Epidermal melanocyte (primary cell): Measurements from ENCODE around the gene PFDN4.

ENCODE experiments used
- DNase-seq: peaks from one replicate; pipeline ENCODE4 v3.0.0; 2011; ENCODE audit warnings: low spot score; ENCODE audit not compliant: insufficient read length

PFDN4 gene

DNA sequence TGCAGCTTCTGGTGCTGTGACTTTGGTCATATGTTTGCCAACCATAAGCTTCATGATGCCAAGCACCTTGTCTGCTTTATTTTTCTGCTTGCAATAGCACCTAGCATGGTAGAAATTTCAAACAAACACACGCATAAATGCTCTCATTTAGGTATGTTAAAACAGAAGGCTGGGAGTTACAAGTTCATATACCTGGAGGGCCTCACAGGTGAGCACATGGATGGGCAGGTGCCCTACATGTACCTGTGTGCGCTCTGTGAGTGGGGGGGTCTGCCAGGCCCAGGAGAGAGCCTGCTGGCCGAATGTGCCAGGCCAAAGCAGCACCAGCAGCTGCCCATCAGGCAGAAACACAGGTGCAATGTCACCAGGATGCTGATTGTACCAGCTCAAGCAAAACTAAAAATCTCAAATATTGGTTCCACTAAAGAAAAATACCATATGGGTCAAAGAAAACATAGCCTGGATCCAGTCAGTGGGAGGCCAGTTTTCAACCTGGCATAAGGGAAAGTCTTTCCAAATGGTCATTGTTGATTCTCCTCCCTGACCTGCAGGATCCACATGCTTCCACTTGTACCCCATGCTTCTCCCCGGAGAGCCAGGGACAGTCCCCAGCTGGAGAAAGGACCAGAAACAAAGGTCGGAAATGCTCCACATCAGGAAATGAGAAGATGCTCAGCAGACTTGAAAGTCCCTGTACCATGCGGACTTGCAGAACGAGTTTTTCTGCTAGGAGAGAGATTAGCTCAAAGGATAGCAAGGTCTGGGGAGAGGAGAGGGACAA lies 7.2 kb upstream of the PFDN4 start:
- DNase-seq, result no peak

DNA sequence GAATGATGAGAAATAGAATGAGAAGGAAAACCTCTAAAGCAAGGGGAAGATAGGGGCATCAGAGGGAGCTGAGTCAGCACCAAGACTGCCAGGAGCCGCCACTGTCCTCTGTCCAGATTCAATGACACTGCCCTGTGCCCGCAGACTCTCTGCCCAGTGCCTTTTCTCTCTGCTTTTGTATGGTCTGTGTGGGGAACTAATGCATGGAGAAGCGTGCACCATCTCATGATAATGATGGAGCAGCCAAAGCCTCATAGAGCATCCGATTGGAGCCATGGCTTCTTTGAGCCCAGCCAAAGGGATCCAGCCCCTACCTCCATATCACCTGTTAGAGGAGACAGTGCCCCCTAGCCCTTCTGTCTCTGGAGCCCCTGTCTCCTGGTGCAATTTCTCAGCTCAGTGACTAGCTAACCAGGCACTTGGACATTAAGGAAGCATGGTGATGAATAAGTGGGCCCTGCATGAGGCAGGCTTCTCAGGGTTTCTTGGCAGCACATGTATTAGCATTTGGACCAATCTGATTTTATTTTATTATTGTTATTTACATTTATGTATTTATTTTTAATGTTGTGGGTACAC lies 6.5 kb upstream of the PFDN4 start:
- DNase-seq, result no peak

DNA sequence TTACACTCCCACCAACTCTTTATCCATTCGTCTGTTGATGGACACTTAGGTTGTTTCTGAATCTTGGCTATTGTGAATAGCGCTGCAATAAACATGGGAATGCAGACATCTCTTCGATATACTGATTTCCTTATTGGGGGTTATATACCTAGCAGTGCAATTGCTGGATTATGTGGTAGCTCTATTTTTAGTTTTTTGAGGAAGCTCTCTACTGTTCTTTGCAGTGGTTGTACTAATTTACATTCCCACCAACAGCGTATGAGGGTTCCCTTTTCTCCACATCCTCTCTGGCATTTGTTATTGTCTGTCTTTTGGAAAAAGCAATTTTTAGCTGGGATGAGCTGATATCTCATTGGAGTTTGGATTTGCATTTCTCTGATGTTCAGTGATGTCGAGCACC lies 4.6 kb upstream of the PFDN4 start:
- DNase-seq, result no peak

DNA sequence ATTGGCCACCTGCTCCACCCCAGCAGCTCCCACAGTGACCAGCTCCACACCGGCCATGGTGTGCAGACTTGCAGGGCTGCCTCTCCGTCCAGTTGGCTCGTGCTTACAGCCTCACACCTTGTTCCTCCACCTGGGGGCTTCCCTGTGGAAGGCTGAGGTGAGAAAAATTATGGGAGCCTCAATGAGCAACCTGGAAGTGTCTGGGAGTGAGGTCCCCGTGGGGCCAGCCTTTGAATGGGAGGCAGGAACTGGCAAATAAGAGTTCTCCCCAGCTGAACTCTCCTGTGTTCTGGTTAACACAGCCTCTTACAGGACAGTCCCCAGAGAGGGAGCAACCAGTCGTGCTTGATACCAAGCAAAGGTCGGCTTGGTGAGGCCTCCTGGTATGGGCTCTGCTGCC lies 3.8 kb upstream of the PFDN4 start:
- DNase-seq, result no peak

DNA sequence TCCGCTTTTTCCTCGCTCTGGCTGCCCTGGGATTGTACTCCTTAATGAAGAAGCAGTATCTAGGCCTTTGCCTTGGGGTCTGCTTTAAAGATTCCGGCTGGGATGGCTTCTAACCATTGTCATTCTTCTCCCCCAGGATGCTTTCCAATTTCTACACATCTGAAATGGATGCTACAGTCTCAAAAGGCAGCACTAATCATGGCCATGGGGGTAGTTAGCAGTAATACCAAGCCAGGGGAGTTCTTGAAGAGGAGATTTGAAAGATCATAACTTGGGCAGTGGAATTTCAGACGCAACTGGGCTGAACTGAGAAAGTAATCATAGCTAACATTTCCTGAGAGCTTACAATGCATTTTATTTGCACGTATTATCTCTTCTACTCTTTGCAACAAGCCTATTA lies 3.4 kb upstream of the PFDN4 start:
- no peak for DNase-seq

DNA sequence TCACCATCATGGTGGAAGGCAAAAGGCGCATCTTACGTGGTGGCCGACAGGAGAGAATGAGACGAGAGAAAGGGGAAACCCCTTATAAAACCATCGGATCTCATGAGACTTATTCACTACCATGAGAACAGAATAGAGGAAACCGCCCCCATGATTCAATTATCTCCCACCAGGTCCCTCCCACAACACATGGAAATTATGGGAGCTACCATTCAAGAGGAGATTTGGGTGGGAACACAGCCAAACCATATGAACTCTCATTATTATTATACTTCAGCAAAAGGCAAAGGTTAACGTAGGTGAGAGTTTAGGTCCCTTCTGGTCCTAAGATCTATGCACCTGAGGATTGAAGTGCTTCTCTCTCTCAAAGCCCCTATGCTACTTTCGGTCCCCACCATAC lies 2.4 kb upstream of the PFDN4 start:
- DNase-seq, result no peak

DNA sequence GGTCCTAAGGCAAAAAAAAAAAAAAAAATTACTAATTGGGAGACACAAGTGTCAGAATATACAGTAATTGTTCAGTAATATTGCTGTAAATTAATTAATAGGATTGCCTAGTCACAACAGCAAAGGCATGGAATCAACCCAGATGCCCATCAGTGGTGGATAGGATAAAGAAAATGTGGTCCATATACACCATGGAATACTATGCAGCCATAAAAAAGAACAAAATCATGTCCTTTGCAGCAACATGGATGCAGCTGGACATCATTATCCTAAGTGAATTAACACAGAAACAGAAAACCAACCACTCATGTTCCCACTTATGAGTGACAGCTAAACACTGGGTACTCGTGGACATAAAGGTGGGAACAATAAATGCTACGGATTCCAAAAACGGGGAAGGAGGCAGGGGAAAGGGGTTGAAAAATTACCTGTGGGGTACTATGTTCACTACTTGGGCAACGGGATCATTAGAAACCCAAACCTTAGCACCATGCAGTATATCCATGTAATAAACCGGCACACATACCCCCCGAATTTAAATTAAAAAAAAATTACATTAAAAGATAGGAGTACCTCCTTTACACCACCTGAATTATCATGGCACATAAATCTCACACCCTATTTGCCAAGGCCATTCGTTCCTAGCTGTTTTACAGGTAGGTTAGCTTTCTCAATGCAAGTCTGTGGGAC lies 689 bp upstream of the PFDN4 start:
- no peak for DNase-seq

DNA sequence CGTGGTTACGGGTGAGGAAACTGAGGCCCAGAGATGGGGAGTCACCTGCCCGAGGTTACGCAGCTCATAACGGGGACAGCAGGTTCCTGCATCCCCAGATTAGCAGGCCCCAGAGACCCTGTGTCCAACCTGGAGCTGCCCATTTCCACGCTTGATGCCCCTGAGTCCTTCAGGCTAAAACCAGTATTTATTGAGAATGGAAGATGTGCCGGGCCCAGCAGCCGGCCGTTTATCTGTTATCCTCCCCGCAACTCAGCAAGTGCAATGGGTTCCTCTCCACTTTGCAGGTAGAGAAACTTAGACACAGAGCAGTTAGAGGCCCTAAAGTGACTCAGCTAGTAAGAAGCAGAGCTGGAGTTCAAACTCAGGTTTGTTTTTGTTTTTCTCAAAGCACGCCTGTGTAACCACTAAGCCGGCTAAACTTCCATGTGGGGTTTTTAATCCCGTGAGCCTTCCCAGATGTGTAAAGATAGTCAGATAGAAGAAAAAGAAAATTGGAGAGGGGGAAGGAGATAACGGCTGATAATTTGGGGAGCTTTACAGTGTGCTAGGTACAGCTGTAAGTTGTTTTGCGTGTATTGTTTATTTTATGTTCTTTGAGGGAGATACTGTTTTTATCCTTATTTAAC lies 775 bp downstream of the PFDN4 start:
- DNase-seq, result no peak

DNA sequence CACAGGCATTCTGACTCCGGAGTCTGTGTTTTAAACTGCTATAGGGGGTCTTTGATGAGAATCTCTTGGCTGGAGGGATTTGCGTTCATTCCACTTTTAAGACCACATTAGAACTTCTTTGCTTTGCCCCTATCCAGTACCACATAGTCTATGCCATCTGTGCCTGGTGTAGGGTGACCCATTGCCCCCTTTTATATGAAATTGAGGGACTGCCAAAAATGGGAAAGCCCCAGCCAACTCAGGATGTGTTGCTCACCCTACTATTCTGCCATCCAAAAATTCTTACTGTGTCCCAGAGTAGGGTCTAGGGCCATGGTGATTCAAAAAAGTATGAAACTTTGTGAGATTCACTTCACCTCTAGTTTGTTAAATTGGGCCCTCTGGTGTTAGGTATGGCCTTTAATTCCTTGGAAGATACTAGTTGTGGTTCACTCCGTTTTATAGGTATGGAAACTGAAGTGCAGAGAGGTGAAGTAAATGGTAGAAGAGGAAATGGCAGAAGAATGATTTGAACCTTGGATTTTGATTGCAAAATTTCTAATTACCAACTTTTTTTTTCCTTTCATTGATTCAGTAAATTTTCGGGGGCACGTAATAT lies 1.4 kb downstream of the PFDN4 start:
- no peak for DNase-seq

DNA sequence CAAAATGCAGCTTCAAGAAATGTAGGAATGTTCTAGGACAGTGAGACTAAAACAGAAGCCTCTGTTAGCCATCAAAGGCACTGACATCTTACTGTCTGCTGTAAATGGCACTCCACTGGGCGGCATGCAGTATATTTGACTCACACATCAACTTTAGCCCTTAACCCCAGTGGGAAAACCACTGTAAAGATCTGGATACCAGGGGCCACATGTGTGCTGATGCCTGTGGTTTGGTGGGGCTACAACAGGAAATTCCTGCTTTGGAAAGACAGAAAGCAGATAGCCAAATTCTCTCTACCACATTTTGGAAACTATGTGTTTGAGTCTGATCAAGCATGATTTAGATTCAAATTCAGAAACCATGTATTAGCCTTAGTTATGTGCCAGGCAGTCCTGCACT lies 4.3 kb downstream of the PFDN4 start:
- no peak for DNase-seq

DNA sequence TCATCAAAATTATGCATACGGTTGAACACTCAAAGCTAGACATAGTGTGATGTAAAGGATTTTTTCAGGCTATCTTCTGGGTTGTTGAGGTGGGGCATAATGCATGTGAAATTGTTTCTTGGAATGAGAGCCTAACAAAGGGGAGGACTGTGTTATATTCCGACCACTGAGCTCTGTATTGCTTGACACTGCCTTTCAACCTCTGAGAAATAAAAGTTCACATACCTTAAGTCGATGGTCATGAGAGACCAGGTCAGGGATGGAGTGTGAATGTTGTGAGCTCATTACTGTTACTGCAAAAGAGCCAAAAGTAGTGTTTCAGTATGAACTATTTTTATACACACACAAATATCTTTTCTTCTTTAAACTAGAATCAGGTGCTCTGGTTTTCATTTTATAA lies 5.0 kb downstream of the PFDN4 start:
- no peak for DNase-seq

DNA sequence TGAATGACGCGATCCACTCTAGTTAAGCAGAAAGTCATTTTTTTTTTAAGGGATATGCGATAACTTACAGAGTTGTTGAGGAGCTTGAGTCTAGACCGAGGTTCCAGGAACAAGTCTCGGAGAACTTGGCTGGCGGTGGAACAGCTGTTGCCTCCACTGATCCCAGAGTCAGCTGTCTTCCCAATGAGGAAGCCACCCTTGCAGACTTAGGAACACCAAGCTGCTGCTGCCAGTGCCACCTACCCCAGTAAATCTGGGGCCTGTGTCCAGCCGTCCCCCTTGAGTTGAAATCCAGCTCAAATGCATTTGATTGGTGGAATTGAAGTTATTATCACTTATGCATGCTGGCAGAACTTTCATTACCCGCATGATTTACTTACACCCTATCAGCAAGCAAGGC lies 6.7 kb downstream of the PFDN4 start:
- no peak for DNase-seq

DNA sequence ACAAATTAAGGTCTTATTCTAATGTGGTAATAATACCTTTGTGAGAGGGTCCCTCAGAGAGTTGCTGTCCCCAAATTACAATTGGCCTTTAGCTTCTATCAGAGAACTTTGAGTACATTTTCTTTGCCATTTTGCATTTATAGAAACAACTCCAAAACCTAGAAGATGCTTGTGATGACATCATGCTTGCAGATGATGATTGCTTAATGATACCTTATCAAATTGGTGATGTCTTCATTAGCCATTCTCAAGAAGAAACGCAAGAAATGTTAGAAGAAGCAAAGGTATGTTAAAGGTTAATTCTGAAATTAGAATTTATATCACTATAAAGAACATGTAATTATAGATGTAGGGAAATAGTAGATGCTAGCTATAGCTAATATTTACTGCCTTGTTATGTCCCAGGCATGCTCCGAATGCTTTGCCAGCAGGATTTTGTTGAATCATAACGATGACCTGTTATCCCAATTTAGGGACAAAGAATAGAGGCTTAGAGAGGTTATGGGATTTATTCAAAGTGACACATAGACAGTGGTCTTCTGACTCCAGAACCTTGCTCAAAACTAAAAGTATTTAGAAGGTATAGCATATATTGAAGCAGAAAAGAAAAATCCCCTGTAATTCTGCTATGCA lies 7.4 kb downstream of the PFDN4 start:
- no peak for DNase-seq

DNA sequence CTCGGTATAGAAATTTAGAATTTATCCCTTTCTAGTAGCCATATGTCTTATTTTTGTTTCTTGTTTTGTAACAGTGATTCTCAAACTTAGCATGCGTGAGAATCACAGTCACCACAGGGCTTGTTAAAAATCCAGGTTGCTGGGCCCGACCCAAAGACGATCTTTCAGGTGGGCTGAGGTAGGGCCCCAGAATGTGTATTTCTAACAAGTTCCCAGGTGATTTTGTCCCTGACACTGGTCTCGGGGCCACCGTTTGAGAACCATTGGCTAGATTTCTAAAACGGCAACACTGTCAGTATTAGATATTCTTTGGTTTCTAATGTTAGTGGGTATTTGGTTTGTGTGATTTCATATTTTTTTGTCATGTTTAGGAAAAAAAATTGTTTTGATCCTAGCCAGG lies 9.9 kb downstream of the PFDN4 start:
- DNase-seq, result no peak

DNA sequence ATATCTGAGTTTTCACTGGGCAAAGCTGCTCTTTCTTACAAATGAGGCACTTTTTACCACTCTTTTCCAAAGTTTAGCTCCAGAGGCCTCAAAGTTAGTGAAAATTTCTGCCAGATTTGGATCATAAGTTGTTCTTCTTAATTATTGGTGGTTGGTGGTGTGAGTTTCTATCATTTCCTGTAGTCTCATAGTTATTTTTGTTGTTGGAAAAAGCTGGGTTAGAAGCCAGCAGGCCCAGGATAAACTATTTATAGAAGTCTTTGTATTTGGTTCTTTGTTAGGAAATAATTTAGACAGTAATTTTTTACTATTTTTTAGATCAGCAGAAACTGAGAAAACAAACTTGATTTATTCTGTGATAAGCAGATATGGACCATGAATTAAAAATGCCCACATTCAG lies 10.6 kb downstream of the PFDN4 start:
- no peak for DNase-seq

DNA sequence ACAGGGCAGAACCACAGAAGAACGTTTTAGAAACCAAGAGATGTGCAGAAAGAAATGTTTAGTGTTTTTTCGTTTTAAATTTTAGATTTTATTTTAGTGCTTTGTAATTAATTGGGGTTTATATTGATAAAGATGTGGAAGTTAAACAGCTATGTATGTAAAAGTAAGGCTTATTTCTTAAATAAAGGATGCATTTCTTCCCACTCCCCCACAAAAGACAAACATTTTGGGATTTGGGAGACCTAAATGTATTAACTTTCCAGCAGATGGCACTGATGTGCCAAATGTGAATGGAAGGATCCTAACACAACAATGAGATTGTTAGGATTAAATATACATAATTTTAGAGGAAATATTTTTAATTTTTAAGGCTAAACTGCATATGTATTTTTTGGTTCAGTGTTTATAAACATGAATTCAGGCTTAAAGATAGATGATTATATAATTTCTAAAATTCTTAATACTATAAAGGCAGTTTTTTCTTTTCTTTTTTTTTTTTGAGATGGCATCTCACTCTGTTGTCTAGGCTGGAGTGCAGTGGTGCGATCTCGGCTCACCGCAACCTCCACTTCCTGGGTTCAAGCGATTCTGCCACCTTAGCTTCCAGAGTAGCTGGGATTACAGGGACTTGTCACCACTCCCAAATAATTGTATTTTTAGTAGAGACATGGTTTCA lies 12.0 kb downstream of the PFDN4 start:
- no peak for DNase-seq

DNA sequence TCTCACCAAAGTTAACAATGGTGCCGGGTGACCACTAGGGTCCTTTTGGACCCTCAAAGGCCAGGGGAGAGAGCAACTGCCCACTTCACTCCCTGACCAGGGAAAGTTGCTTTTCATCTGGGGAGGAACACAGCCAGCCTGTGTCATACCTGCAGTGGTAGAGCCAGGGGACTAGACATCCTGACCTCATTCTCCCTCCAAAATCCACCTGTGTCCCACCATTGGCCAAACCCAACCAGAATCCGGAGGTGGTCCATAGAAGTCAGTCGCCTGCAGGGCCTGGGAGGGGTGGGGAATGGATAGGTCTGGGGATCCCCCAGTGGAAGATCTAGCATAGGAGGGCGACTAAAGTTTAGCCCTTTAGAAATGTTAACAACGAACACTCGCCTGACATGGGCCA lies 12.8 kb downstream of the PFDN4 start:
- no peak for DNase-seq

DNA sequence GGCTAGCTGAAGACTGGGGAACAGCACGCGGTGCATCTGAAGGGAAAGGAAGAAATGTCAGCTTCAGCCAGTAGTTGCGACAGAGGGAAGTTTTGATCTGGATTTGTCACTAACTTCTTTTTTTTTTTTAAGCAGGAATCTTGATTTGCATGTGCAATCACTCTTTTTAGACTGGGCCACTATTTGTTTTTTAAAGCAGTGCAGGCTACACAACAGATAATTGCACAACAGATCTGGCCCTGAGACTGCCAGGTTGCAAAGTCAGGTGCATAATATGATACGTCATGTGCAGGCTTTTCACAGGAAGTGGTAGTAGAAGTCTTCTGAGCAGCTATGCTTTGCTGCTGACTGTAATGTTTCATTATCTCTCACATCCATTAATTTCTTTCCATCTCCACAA lies 13.5 kb downstream of the PFDN4 start:
- no peak for DNase-seq

DNA sequence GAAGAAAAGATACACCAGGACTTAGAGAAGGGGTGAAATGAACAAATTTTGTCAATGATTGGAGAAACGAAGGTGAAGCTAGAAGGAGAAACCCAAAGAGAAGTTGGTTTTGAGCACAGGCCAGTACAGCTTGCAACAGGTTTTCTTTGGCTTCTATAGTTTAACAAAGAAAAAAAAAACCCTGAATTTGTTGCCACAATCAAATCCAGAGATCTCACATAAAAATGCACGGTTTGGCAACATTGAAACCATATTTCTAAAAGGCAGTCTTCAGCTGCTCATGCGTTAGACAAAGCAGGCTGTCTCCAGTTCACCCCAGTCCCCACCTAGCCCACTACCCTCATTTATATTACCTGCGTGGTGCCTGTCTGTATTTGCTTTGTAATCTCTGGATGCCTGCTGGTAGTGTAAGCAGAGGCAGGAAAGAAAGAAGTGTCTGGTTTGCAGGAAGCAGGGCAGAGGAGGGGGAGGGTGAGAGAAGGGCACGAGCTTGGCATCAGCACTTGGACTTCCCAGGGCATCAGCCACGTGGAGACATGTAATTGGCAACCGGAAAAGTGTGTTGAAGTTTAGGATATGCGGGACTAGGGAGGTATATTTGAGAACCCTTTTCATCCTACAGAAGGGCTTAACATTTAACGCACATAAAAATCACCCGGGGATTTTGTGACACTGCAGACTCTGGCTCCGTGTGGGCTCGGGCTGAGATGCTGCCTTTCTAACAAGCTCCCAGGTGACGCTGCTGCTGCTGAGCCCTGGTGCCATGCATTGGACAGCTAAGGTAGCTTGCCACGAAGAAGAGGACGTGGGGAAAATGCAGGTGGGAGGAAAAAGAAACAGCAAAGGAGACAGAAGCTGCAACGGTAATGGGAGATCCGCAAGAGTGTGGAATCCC lies 14.4 kb downstream of the PFDN4 start:
- no peak for DNase-seq

DNA sequence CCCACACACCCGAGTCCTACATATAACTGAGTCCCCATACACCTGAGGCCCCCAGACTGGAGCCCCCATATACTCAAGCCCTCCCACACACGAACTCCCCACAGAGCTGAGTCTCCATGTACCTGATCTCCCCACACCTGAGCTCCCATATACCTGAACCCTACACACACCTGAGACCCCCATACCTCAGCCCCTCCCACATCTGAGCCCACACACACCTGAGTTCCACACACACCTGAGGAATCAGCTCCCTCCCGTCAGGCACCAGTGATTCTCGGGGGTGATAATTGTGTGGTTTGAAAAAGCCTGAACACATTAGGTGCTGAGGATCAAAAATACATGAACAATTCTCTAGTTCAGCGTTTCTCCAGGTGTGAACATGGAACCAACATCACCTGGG lies 15.4 kb downstream of the PFDN4 start:
- no peak for DNase-seq
